ENCODE data around the gene DUXA.
"Not testable (repeated sequence)": the region's sequence is repeated elsewhere in the genome, so short reads cannot be mapped to it uniquely, and the experiment has no call there.

Gene DUXA

GRCh38 chr19:57167385-57167784, at the start of gene DUXA:
DUXA (minus strand) TSS chr19:57167485; CDS start chr19:57167443, 42 bp downstream.
- DNase-seq (ENCODE audit: extremely low spot score): no peak
- POLR2A ChIA-PET: no interaction called here
- CTCF ChIA-PET: no interaction called here
- no peak for TF ChIP-seq ARNT (IDR thresholded peaks at IDR 0.05)
- TF ChIP-seq PKNOX1 (IDR thresholded peaks at IDR 0.05): no peak

GRCh38 chr19:57212109-57212508, 44.8 kb upstream of the DUXA start:
- TF ChIP-seq LEF1 (IDR thresholded peaks at IDR 0.05; ENCODE audit: borderline replicate concordance) (no peak), TARDBP (IDR thresholded peaks at IDR 0.05) (no peak), HDGF (IDR thresholded peaks at IDR 0.05; ENCODE audit: borderline replicate concordance) (no peak), NFRKB (IDR thresholded peaks at IDR 0.05) (no peak), SP1 (IDR thresholded peaks at IDR 0.05) (no peak), FOXK2 (IDR thresholded peaks at IDR 0.05) (no peak), SUZ12 (IDR thresholded peaks at IDR 0.05) (no peak), L3MBTL2 (conservative IDR thresholded peaks at IDR 0.05) (no peak), FOXA1 (IDR thresholded peaks at IDR 0.05) (no peak), CTBP1 (IDR thresholded peaks at IDR 0.05; ENCODE audit: borderline replicate concordance) (no peak), FOXM1 (IDR thresholded peaks at IDR 0.05; ENCODE audit: borderline replicate concordance) (no peak), BHLHE40 (IDR thresholded peaks at IDR 0.05; ENCODE audit: borderline replicate concordance) (no peak)
- ChIA-PET POLR2A (no interaction called here), CTCF (no interaction called here)
- DNase-seq (ENCODE audit: extremely low spot score): no peak

- CTCF ChIA-PET: no interaction called here
Measured at GRCh38 chr19:57210381-57210780, 43.1 kb upstream of the DUXA start.

GRCh38 chr19:57202160-57202559, 34.9 kb upstream of the DUXA start:
- POLR2A ChIA-PET: no interaction called here
- TF ChIP-seq SP1 (IDR thresholded peaks at IDR 0.05) (no peak), PKNOX1 (IDR thresholded peaks at IDR 0.05) (no peak), FOXA1 (IDR thresholded peaks at IDR 0.05) (no peak), CTBP1 (IDR thresholded peaks at IDR 0.05; ENCODE audit: borderline replicate concordance) (no peak), SUZ12 (IDR thresholded peaks at IDR 0.05) (no peak), BHLHE40 (IDR thresholded peaks at IDR 0.05; ENCODE audit: borderline replicate concordance) (no peak), HDGF (IDR thresholded peaks at IDR 0.05; ENCODE audit: borderline replicate concordance) (no peak), FOXK2 (IDR thresholded peaks at IDR 0.05) (no peak), L3MBTL2 (conservative IDR thresholded peaks at IDR 0.05) (no peak), TARDBP (IDR thresholded peaks at IDR 0.05) (no peak), ZNF384 (IDR thresholded peaks at IDR 0.05) (no peak), NFRKB (IDR thresholded peaks at IDR 0.05) (no peak), FOXM1 (IDR thresholded peaks at IDR 0.05; ENCODE audit: borderline replicate concordance) (no peak), ELF4 (IDR thresholded peaks at IDR 0.05) (no peak), LEF1 (IDR thresholded peaks at IDR 0.05; ENCODE audit: borderline replicate concordance) (no peak), ARNT (IDR thresholded peaks at IDR 0.05) (no peak)
- CTCF ChIA-PET: no interaction called here
- DNase-seq (ENCODE audit: extremely low spot score): no peak

More at GRCh38 chr19:57210381-57210780, 43.1 kb upstream of the DUXA start:
- POLR2A ChIA-PET: interaction anchor here (0.7 to 1.3 kb wide), 2 partner anchors 18 to 30 kb away, joined by 3 to 4 read pairs; partner anchors contain the start of gene ZNF805
- DNase-seq (ENCODE audit: extremely low spot score): no peak
- no peak for TF ChIP-seq HDGF (IDR thresholded peaks at IDR 0.05; ENCODE audit: borderline replicate concordance)
- no peak for TF ChIP-seq L3MBTL2 (conservative IDR thresholded peaks at IDR 0.05)
- TF ChIP-seq FOXK2 (IDR thresholded peaks at IDR 0.05): no peak
- no peak for TF ChIP-seq SUZ12 (IDR thresholded peaks at IDR 0.05)
- TF ChIP-seq ZNF384 (IDR thresholded peaks at IDR 0.05): no peak
- no peak for TF ChIP-seq FOXA1 (IDR thresholded peaks at IDR 0.05)
- no peak for TF ChIP-seq PKNOX1 (IDR thresholded peaks at IDR 0.05)
- no peak for TF ChIP-seq SP1 (IDR thresholded peaks at IDR 0.05)
- TF ChIP-seq ARNT (IDR thresholded peaks at IDR 0.05): no peak
- TF ChIP-seq ELF4 (IDR thresholded peaks at IDR 0.05): no peak
- no peak for TF ChIP-seq TARDBP (IDR thresholded peaks at IDR 0.05)
- TF ChIP-seq FOXM1 (IDR thresholded peaks at IDR 0.05; ENCODE audit: borderline replicate concordance): no peak
- TF ChIP-seq NFRKB (IDR thresholded peaks at IDR 0.05): no peak
- TF ChIP-seq LEF1 (IDR thresholded peaks at IDR 0.05; ENCODE audit: borderline replicate concordance): no peak

GRCh38 chr19:57197874-57198273, 30.6 kb upstream of the DUXA start:
- CTCF ChIA-PET, POLR2A ChIA-PET: not testable (repeated sequence)

GRCh38 chr19:57192993-57193392, 25.7 kb upstream of the DUXA start:
- TF ChIP-seq FOXM1 (IDR thresholded peaks at IDR 0.05; ENCODE audit: borderline replicate concordance) (no peak), SP1 (IDR thresholded peaks at IDR 0.05) (no peak), BHLHE40 (IDR thresholded peaks at IDR 0.05; ENCODE audit: borderline replicate concordance) (no peak), PKNOX1 (IDR thresholded peaks at IDR 0.05) (no peak), CTBP1 (IDR thresholded peaks at IDR 0.05; ENCODE audit: borderline replicate concordance) (no peak), ARNT (IDR thresholded peaks at IDR 0.05) (no peak), ELF4 (IDR thresholded peaks at IDR 0.05) (no peak), ZNF384 (IDR thresholded peaks at IDR 0.05) (no peak), FOXK2 (IDR thresholded peaks at IDR 0.05) (no peak), HDGF (IDR thresholded peaks at IDR 0.05; ENCODE audit: borderline replicate concordance) (no peak), LEF1 (IDR thresholded peaks at IDR 0.05; ENCODE audit: borderline replicate concordance) (no peak), NFRKB (IDR thresholded peaks at IDR 0.05) (no peak), FOXA1 (IDR thresholded peaks at IDR 0.05) (no peak)
- ChIA-PET POLR2A (no interaction called here), CTCF (no interaction called here)
- DNase-seq (ENCODE audit: extremely low spot score): no peak

More at GRCh38 chr19:57197874-57198273, 30.6 kb upstream of the DUXA start:
- not testable (repeated sequence) for DNase-seq (ENCODE audit: extremely low spot score)
